HG02623 (cell line): Measurements from ENCODE around the gene PRICKLE1.

Experiments
- ATAC-seq: cut with Tn5 transposase; IDR thresholded peaks from one replicate; pipeline ENCODE4 v1.9.1; 2021; ENCODE audit warnings: moderate library complexity; ENCODE audit not compliant: unreplicated experiment

PRICKLE1 gene

GRCh38 chr12:42588524-42589464, 752 bp downstream of the PRICKLE1 start:
- ATAC-seq, result peak; percentile 22

GRCh38 chr12:42587601-42588523, 1.7 kb downstream of the PRICKLE1 start:
- no peak for ATAC-seq

GRCh38 chr12:42586268-42586667, 3.3 kb downstream of the PRICKLE1 start:
- ATAC-seq, result no peak

GRCh38 chr12:42585841-42586216, 3.7 kb downstream of the PRICKLE1 start:
- ATAC-seq, result no peak

GRCh38 chr12:42585154-42585840, 4.2 kb downstream of the PRICKLE1 start:
- ATAC-seq, result no peak

GRCh38 chr12:42584651-42585111, 4.9 kb downstream of the PRICKLE1 start:
- ATAC-seq, result no peak

- ATAC-seq, result no peak
These were observed 6.5 kb downstream of the PRICKLE1 start for GRCh38 chr12:42583016-42583415.

GRCh38 chr12:42582498-42582897, 7.0 kb downstream of the PRICKLE1 start:
- ATAC-seq, result no peak

GRCh38 chr12:42582050-42582449, 7.5 kb downstream of the PRICKLE1 start:
- no peak for ATAC-seq

- no peak for ATAC-seq
These were observed 13.2 kb downstream of the PRICKLE1 start for GRCh38 chr12:42576374-42576773.

GRCh38 chr12:42575717-42576116, 13.8 kb downstream of the PRICKLE1 start:
- ATAC-seq, result no peak

GRCh38 chr12:42574851-42575266, 14.7 kb downstream of the PRICKLE1 start:
- no peak for ATAC-seq

GRCh38 chr12:42571327-42572009, 18.1 kb downstream of the PRICKLE1 start:
- ATAC-seq, result no peak

- ATAC-seq, result no peak
These were observed 19.5 kb downstream of the PRICKLE1 start for GRCh38 chr12:42570076-42570475.

GRCh38 chr12:42568952-42569915, 20.3 kb downstream of the PRICKLE1 start:
- peak; percentile 69 for ATAC-seq

GRCh38 chr12:42565633-42566032, 23.9 kb downstream of the PRICKLE1 start:
- no peak for ATAC-seq

GRCh38 chr12:42564996-42565395, 24.6 kb downstream of the PRICKLE1 start:
- no peak for ATAC-seq

GRCh38 chr12:42564556-42564955, 25.0 kb downstream of the PRICKLE1 start:
- ATAC-seq, result no peak

GRCh38 chr12:42560977-42561376, 28.6 kb downstream of the PRICKLE1 start:
- no peak for ATAC-seq
